CD4-positive, CD25-positive, alpha-beta regulatory T cell (primary cell): ENCODE measurements around the gene ARF4. TPM values are rescaled to one million over a fixed set of nuclear protein-coding genes. Genes with fewer than 3 reads are reported as not detected.
"Not testable (repeated sequence)": the region's sequence is repeated elsewhere in the genome, so short reads cannot be mapped to it uniquely, and the experiment has no call there.

ENCODE experiments used
- ATAC-seq, 2 donors: fragments of 150-1000 bp; cut with Tn5 transposase; one replicate each; pipeline ENCODE4 v1.10.0; 2021; ENCODE audit warnings: low read depth in 2 of 2, moderate number of reproducible peaks in 2 of 2, moderate library complexity in 1 of 2
- DNase-seq, 3 donors: peaks; one replicate each; pipeline versions ENCODE4 v3.0.0 to v3.0.0-alpha.2; 2012 to 2022; ENCODE audit warnings: mixed read lengths in 1 of 3
- H3K27ac ChIP-seq: one replicate; pipeline ENCODE4 v1.7.0; 2013; ENCODE audit warnings: mild to moderate bottlenecking, low read length; ENCODE audit not compliant: insufficient read depth, poor library complexity, severe bottlenecking
- H3K27me3 ChIP-seq: one replicate; pipeline ENCODE4 v1.7.0; 2013; ENCODE audit warnings: low read length; ENCODE audit not compliant: control insufficient read depth, insufficient read depth
- H3K36me3 ChIP-seq: one replicate; pipeline ENCODE4 v1.7.0; 2013; ENCODE audit warnings: mild to moderate bottlenecking, low read length, moderate library complexity; ENCODE audit not compliant: control insufficient read depth, insufficient read depth
- H3K4me1 ChIP-seq: 2 replicates; pipeline ENCODE4 v1.7.0; 2013; ENCODE audit warnings: mild to moderate bottlenecking, low read length; ENCODE audit not compliant: insufficient read depth, control insufficient read depth, poor library complexity, severe bottlenecking
- H3K4me3 ChIP-seq: one replicate; pipeline ENCODE4 v1.7.0; 2013; ENCODE audit warnings: low read depth, mild to moderate bottlenecking, low read length, moderate library complexity
- H3K9me3 ChIP-seq, 2 experiments: 1 replicate in 1 of 2; 2 replicates in 1 of 2; pipeline ENCODE4 v1.7.0; 2013; ENCODE audit warnings: low read length in 2 of 2, mild to moderate bottlenecking in 1 of 2, moderate library complexity in 1 of 2; ENCODE audit not compliant: control insufficient read depth in 2 of 2
- H3K27ac Mint-ChIP-seq, 3 donors: one replicate each; pipeline ENCODE4 v1.8.0; 2020 to 2022; ENCODE audit warnings: mild to moderate bottlenecking in 3 of 3, mixed read lengths in 3 of 3, moderate library complexity in 2 of 3
- H3K27me3 Mint-ChIP-seq: one replicate; pipeline ENCODE4 v1.8.0; 2022; ENCODE audit warnings: mild to moderate bottlenecking, mixed read lengths
- H3K36me3 Mint-ChIP-seq: one replicate; pipeline ENCODE4 v1.8.0; 2020; ENCODE audit warnings: mixed read lengths
- H3K4me1 Mint-ChIP-seq, 4 donors: one replicate each; pipeline ENCODE4 v1.8.0; 2020 to 2022; ENCODE audit warnings: mixed read lengths in 4 of 4, mild to moderate bottlenecking in 1 of 4
- H3K4me3 Mint-ChIP-seq, 4 donors: one replicate each; pipeline ENCODE4 v1.8.0; 2020 to 2022; ENCODE audit warnings: mild to moderate bottlenecking in 4 of 4, mixed read lengths in 4 of 4, moderate library complexity in 3 of 4
- H3K9me3 Mint-ChIP-seq, 7 donors: one replicate each; pipeline ENCODE4 v1.8.0; 2020 to 2022; ENCODE audit warnings: mixed read lengths in 7 of 7, mild to moderate bottlenecking in 3 of 7, moderate library complexity in 2 of 7
- polyA plus RNA-seq, 4 donors: library from polyadenylated mRNA; unstranded; fragments of 300-500 nt; fragmentation: Illumina TruSeq; gene quantifications; one replicate each; pipeline ENCODE4 v1.2.3, GENCODE V29; 2021
- total RNA-seq: library from RNA; stranded (reverse); gene quantifications from one replicate; pipeline ENCODE4 v1.2.3, GENCODE V29; 2022

The ARF4 gene
- 84.6 TPM for total RNA-seq
- 100 to 1,000 TPM; 123 to 144 (median 132) TPM for polyA plus RNA-seq

- Mint-ChIP-seq H3K27ac (peak within 1 kb of the TSS; percentile 99), H3K9me3 (no peaks in the 10 kb centered on the region), H3K4me1 (peaks cover 34 to 69% (median 50%) of the 10 kb centered on the region in 4 donors), H3K4me3 (peak within 1 kb of the TSS; percentile 94 to 97 (median 96)), H3K36me3 (peaks cover 10% of the 10 kb centered on the region), H3K27me3 (no peaks in the 10 kb centered on the region)
- Histone ChIP-seq H3K27me3 (no peaks in the 10 kb centered on the region), H3K4me3 (peak within 1 kb of the TSS; percentile 92), H3K4me1 (peaks cover 44% of the 10 kb centered on the region), H3K36me3 (no peaks in the 10 kb centered on the region), H3K9me3 (no peaks in the 10 kb centered on the region), H3K27ac (peak within 1 kb of the TSS; percentile 99)
- ATAC-seq (peak; percentile 91), DNase-seq (peak; percentile 99 to 100 (median 100))
Observed at GRCh38 chr3:57597127-57597923, at the start of gene ARF4. Gene ARF4, minus strand, starts transcription at chr3:57597344. Its CDS starts 204 bp downstream, at chr3:57597140.

GRCh38 chr3:57646723-57647122 lies 49.6 kb upstream of the ARF4 start:
- H3K27ac ChIP-seq: no peak overlapping the region
- Mint-ChIP-seq H3K27me3 (peaks cover 4% of the 10 kb centered on the region), H3K27ac (peak overlapping the region; percentile 9 to 75 (median 14)), H3K36me3 (peaks cover 60% of the 10 kb centered on the region), H3K4me3 (no peak overlapping the region), H3K9me3 (peaks cover 0 to 11% (median 4%) of the 10 kb centered on the region in 7 donors), H3K4me1 (peaks cover 10 to 20% (median 13%) of the 10 kb centered on the region in 4 donors)
- no peaks in the 10 kb centered on the region for H3K27me3 ChIP-seq
- H3K36me3 ChIP-seq: peaks cover 37% of the 10 kb centered on the region
- H3K9me3 ChIP-seq: no peaks in the 10 kb centered on the region
- no peaks in the 10 kb centered on the region for H3K4me1 ChIP-seq
- H3K4me3 ChIP-seq: no peak overlapping the region
- DNase-seq (peak in 1 of 3 donors; percentile 13), ATAC-seq (no peak)

GRCh38 chr3:57644740-57645139 lies 47.6 kb upstream of the ARF4 start:
- Mint-ChIP-seq H3K4me3 (no peak overlapping the region), H3K27ac (no peak overlapping the region), H3K36me3 (peaks cover 53% of the 10 kb centered on the region), H3K4me1 (peaks cover 10 to 19% (median 13%) of the 10 kb centered on the region in 4 donors), H3K9me3 (peaks cover 0 to 11% (median 4%) of the 10 kb centered on the region in 7 donors), H3K27me3 (peaks cover 4% of the 10 kb centered on the region)
- Histone ChIP-seq H3K27ac (no peak overlapping the region), H3K27me3 (no peaks in the 10 kb centered on the region), H3K36me3 (peaks cover 44% of the 10 kb centered on the region), H3K4me1 (no peaks in the 10 kb centered on the region), H3K4me3 (no peak overlapping the region), H3K9me3 (no peaks in the 10 kb centered on the region)
- DNase-seq (no peak), ATAC-seq (no peak)

GRCh38 chr3:57637391-57637790 lies 40.2 kb upstream of the ARF4 start:
- no peak for DNase-seq
- Mint-ChIP-seq H3K27me3 (no peaks in the 10 kb centered on the region), H3K4me1 (peaks cover 0 to 12% (median 4%) of the 10 kb centered on the region in 4 donors), H3K9me3 (no peaks in the 10 kb centered on the region), H3K4me3 (no peak overlapping the region), H3K27ac (no peak overlapping the region), H3K36me3 (peaks cover 43% of the 10 kb centered on the region)
- Histone ChIP-seq H3K27ac (no peak overlapping the region), H3K4me1 (no peaks in the 10 kb centered on the region), H3K9me3 (no peaks in the 10 kb centered on the region), H3K27me3 (no peaks in the 10 kb centered on the region), H3K36me3 (peaks cover 77% of the 10 kb centered on the region), H3K4me3 (no peak overlapping the region)
- ATAC-seq: no peak

GRCh38 chr3:57634259-57634658 lies 37.1 kb upstream of the ARF4 start:
- H3K9me3 ChIP-seq, H3K4me1 ChIP-seq, H3K4me3 ChIP-seq, H3K27ac Mint-ChIP-seq, H3K27me3 ChIP-seq, H3K9me3 Mint-ChIP-seq, ATAC-seq, DNase-seq, H3K27ac ChIP-seq, H3K27me3 Mint-ChIP-seq, H3K4me3 Mint-ChIP-seq: not testable (repeated sequence)
- peaks cover 75% of the 10 kb centered on the region for H3K36me3 ChIP-seq
- Mint-ChIP-seq H3K4me1 (peaks cover 0 to 12% (median 3%) of the 10 kb centered on the region in 4 donors), H3K36me3 (peaks cover 39% of the 10 kb centered on the region)

- peaks cover 45% of the 10 kb centered on the region for H3K36me3 Mint-ChIP-seq
- no peak for ATAC-seq
- H3K36me3 ChIP-seq: peaks cover 67% of the 10 kb centered on the region
Observed at GRCh38 chr3:57627976-57628375, 30.8 kb upstream of the ARF4 start.

GRCh38 chr3:57624801-57625200 lies 27.7 kb upstream of the ARF4 start:
- H3K27ac Mint-ChIP-seq: peak overlapping the region in 1 of 3 donors; percentile 50
- ATAC-seq (no peak), DNase-seq (no peak)
- H3K36me3 ChIP-seq: peaks cover 48% of the 10 kb centered on the region
- no peak overlapping the region for H3K4me3 ChIP-seq
- no peak overlapping the region for H3K27ac ChIP-seq
- no peaks in the 10 kb centered on the region for H3K27me3 ChIP-seq
- H3K9me3 ChIP-seq: no peaks in the 10 kb centered on the region
- no peaks in the 10 kb centered on the region for H3K4me1 ChIP-seq
- no peak overlapping the region for H3K4me3 Mint-ChIP-seq
- peaks cover 0 to 5% (median 0%) of the 10 kb centered on the region in 4 donors for H3K4me1 Mint-ChIP-seq
- no peaks in the 10 kb centered on the region for H3K27me3 Mint-ChIP-seq
- H3K36me3 Mint-ChIP-seq: peaks cover 38% of the 10 kb centered on the region
- H3K9me3 Mint-ChIP-seq: no peaks in the 10 kb centered on the region

More at GRCh38 chr3:57627976-57628375, 30.8 kb upstream of the ARF4 start:
- H3K27me3 ChIP-seq: no peaks in the 10 kb centered on the region
- Mint-ChIP-seq H3K27ac (no peak overlapping the region), H3K9me3 (no peaks in the 10 kb centered on the region), H3K4me3 (no peak overlapping the region), H3K4me1 (peaks cover 0 to 3% (median 0%) of the 10 kb centered on the region in 4 donors), H3K27me3 (no peaks in the 10 kb centered on the region)
- no peak overlapping the region for H3K27ac ChIP-seq
- no peak overlapping the region for H3K4me3 ChIP-seq
- DNase-seq: no peak
- H3K9me3 ChIP-seq: no peaks in the 10 kb centered on the region
- H3K4me1 ChIP-seq: no peaks in the 10 kb centered on the region
